GM06990 (cell line): ENCODE results near the gene MBP.

ENCODE experiments used
- DNase-seq: peaks from one replicate; pipeline ENCODE4 v3.0.0-alpha.2; 2011; ENCODE audit not compliant: insufficient read length; ENCODE audit errors: extremely low read depth
- H3K27me3 ChIP-seq: replicated peaks from 2 replicates; pipeline ENCODE4 v1.6.0; 2011; ENCODE audit warnings: low read length; ENCODE audit not compliant: control insufficient read depth, insufficient read depth
- H3K36me3 ChIP-seq: 2 replicates; pipeline ENCODE4 v1.5.1; 2011; ENCODE audit warnings: low read length; ENCODE audit not compliant: control insufficient read depth, insufficient read depth
- H3K4me3 ChIP-seq: replicated peaks from 2 replicates; pipeline ENCODE4 v1.5.1; 2011; ENCODE audit warnings: low read depth, mild to moderate bottlenecking, control low read depth, low read length
- CTCF ChIP-seq: IDR thresholded peaks from 2 replicates; pipeline ENCODE4 v1.5.1; 2011; ENCODE audit warnings: low read length, control low read depth, mild to moderate bottlenecking, inconsistent platforms; ENCODE audit not compliant: insufficient read depth, poor library complexity, severe bottlenecking

Gene MBP

DNA sequence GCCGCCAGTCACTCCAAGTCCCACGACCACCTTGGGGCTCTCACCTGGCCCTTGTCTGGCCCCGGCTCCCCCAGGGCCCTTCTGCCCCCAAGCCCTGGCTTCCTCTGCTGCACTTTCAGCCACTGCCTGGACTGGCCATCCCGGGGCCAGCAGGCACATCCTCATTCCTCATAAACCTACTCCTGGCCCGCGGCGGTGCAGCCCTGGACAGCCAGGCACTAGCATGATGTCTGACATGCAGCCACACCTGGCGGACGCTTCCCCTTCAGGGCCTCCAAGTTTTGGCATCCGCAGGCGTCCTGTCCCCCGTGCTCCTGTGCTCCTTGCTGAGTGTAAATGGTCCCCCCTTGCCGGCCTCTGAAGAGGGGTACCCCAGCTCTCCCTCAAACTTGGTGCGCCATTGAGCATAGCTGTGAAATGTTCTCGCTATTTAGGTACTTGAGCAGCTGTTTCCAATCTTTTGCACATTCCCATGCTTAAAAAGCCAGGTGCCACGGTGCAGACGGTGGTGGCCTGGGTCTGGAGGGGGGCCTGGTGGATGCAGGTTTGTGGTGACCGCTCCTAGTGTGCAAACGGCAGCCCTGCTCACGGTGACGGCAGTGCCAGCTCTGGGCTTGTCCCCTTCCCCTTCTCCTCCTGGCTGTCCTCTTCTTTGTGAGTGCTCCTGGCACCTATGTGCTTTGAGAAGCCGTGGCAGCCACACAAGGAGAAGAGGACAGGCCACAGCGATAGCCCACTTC is 123.8 kb downstream of the MBP start:
- DNase-seq = no peak
- Histone ChIP-seq H3K36me3 (peaks cover 6% of the 10 kb centered on the region), H3K27me3 (no peaks in the 10 kb centered on the region), H3K4me3 (no peak overlapping the region)
- TF ChIP-seq CTCF = no peak

DNA sequence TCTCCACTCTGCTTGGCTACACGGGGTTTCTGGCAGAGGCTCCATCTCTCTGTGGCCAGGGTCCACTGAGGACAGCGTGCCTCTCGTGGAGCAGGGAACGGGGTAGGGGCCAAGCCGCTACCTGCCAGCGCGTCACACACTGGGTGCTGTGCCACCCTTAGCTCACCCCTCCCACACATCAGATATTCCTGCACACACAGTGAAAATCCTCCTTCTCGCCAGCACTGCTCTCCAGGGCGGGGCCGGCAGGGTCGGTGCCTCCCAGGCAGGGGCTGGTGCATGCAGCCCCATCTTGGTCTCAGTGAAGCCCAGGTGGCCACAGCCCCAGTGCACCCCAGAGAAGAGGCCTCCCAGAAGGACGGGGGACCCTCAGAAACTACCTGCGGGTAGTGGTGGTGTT is 124.6 kb downstream of the MBP start:
- TF ChIP-seq CTCF = no peak
- Histone ChIP-seq H3K27me3 (no peaks in the 10 kb centered on the region), H3K36me3 (peaks cover 6% of the 10 kb centered on the region), H3K4me3 (no peak overlapping the region)
- no peak for DNase-seq

GRCh38 chr18:77007251-77007650 is 125.3 kb downstream of the MBP start:
- H3K27me3 ChIP-seq = no peaks in the 10 kb centered on the region
- TF ChIP-seq CTCF = no peak
- H3K36me3 ChIP-seq = peaks cover 6% of the 10 kb centered on the region
- no peak for DNase-seq
- no peak overlapping the region for H3K4me3 ChIP-seq

GRCh38 chr18:77006305-77007175 is 126.0 kb downstream of the MBP start:
- no peak for TF ChIP-seq CTCF
- Histone ChIP-seq H3K36me3 (peaks cover 6% of the 10 kb centered on the region), H3K27me3 (no peaks in the 10 kb centered on the region), H3K4me3 (no peak overlapping the region)
- DNase-seq = no peak

GRCh38 chr18:77005651-77006195 is 126.9 kb downstream of the MBP start:
- no peaks in the 10 kb centered on the region for H3K27me3 ChIP-seq
- TF ChIP-seq CTCF = no peak
- DNase-seq = no peak
- peaks cover 4% of the 10 kb centered on the region for H3K36me3 ChIP-seq
- H3K4me3 ChIP-seq = no peak overlapping the region
